Hematopoietic multipotent progenitor cell treated with erythropoietin and hydrocortisone succinate and interleukin-3 and kit ligand, for 17 days (in vitro differentiated cells): ENCODE data around the gene BEAN1.

Experiments used
- DNase-seq: peaks from one replicate; pipeline ENCODE4 v3.0.0-alpha.2; 2015; ENCODE audit warnings: low spot score

Gene BEAN1

DNA sequence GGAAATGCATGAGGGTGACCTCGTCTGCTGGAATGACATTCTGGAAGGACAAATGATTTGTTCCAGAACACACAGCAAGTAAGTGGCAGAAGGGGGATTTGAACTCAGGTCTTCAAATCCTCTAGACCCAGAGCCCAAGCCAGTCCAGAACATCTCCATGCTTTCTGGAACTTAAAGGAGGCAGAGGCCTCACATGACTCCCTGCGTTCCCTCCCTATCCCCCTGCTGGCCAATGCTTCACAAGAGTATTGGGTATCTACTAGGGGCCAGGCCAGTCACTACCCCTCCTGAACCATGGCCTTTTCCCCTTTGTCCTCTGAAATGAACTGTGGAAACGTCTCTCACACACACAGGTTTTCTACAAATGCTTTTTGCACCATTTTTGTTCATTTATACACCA lies 7.6 kb upstream of the BEAN1 start:
- no peak for DNase-seq

DNA sequence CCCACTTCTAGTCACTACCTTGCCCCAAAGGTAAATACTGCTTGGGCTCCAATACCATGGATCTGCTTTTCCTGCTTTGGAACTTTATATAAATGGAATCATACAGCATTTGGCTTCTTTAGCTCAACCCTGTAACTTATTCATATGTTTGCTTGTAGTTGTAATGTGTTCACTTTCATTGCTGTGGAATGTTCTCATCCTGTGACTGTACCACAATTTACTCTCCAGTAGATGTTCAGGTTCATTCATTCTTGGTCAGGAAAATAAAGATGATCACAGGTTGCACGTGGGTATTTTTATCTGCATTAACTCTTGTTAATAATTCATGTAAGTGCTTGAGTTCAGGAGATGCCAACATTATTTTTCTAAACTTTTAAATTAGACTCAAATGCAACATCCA lies 6.7 kb upstream of the BEAN1 start:
- no peak for DNase-seq

GRCh38 chr16:66421891-66422290 lies 5.2 kb upstream of the BEAN1 start:
- no peak for DNase-seq

- DNase-seq, result no peak
These were observed 4.7 kb upstream of the BEAN1 start for GRCh38 chr16:66422366-66422765.

- no peak for DNase-seq
These were observed 3.9 kb upstream of the BEAN1 start for GRCh38 chr16:66423177-66423576.

- no peak for DNase-seq
These were observed 1.4 kb upstream of the BEAN1 start for GRCh38 chr16:66425651-66426050.

DNA sequence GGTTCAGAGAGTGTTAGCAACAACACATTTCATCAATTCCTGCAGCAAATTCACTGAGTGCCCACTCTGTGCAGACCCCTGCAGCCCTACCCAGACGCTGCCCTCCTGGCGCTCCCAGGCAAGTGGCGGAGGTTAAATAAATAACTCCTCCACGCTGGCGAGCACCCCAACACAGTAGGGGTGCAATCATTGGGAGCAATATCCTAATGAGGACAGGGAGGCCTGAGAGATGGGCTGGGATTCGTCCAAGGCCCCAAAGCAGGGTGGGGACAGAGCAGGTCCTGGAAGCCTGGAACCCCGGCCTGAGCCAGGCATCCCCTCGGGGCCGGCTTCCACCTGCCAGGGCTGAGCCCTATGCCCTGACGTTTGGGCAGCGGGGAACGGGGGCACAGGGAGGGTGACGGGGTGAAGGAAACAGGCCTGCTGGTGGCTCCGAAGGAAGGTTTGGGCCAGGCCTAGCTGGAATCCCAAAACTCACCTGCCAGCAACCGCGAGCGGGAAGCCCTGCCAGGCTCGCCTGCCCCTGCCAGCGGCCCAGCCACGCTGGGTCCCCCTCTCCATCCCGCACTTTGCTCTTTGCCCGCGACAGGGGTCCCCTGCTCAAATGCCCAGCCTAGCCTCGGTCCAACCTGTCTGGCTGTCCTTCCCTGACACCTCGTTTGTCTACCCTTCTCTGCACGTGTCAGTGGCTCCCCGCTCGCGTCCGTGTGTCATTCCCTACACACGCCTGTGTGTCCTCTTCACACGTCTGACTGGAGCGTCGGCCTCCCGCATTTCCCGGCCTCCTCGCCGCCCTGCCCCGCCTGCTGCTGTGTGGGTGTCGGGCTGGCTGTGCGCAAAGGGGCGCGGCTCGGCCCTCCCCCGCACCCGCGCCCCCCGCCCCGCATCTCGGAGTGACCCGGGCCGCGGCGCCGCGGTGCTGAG lies 721 bp upstream of the BEAN1 start:
- DNase-seq, result no peak

- no peak for DNase-seq
These were observed 981 bp downstream of the BEAN1 start for GRCh38 chr16:66427871-66428681.

DNA sequence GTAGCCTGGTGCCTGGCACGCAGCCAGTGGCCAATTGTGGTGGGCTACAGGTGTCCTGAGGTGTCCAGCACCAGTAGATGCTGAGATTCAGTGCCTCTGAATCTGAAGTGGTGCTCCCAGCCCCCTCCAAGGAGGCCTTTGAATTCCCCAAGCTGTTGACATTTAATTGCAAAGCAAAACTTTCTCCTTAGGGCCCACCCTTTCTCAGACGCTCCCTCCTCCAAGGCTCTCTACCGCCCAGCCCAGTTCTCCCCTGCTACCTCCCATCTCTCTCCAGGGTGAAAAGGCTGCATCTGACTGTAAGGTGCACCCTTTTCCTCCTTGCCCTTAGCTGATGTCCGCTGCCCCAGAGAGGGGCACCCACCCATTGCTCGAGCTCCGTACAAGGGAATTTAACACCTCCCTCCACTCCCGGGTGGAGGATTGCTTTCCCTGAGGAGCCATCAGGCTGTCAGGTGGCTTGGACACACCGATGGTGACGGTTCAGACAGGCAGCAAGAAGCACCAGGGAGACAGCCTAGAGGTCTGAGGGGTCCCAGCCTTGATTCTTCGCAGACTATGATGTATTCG lies 1.7 kb downstream of the BEAN1 start:
- DNase-seq, result no peak

DNA sequence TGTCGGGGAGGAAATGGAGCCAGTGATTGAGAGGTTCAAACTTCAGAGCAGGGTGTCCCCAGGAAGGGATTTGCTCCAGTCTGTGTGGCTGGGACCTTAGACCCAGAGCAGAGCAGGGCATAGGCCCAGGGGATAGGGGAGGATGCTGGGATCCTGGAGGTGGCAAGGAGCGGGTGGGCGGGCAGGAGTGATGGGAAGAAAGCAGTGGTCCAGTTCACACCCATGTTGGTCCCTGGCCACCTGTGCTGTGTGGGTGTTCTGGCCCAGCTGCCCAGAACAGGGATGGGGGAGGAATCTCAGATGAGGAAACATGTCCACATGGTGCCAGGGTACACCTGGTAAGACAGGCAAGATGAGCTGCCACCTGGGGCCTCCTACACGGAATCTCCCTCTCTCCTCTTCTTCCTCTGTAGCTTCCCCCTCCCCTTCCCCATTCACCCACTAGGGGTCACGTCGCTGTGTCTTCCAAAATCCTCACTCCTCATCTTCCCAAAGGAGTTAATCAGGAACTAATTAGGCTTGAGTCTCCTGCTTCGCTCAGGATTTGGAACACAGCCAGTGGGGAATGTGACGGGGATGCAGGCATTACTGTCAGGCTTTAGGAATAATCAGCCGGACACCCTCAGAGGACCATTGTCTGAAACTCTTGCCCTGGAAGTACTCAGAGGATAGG lies 2.3 kb downstream of the BEAN1 start:
- no peak for DNase-seq

DNA sequence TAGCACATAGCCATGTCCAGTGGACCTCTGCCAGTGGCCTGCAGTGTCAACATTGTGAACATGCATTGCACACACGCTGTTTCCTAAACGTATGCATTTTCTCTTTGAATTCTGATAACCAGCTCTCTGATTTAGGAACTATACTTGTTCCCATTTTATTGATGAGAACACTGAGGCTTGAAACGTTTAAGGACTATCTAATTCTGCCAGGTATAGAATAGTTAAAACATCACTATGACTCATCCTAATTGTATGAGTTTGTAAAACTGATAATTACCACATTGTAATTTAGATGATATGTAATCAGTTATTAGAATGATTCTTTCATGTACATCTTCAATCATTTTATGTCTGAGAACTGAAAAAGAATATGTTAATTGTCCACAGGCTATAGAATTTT lies 3.1 kb downstream of the BEAN1 start:
- DNase-seq, result no peak

- DNase-seq, result no peak
These were observed 4.7 kb downstream of the BEAN1 start for GRCh38 chr16:66431760-66432159.

DNA sequence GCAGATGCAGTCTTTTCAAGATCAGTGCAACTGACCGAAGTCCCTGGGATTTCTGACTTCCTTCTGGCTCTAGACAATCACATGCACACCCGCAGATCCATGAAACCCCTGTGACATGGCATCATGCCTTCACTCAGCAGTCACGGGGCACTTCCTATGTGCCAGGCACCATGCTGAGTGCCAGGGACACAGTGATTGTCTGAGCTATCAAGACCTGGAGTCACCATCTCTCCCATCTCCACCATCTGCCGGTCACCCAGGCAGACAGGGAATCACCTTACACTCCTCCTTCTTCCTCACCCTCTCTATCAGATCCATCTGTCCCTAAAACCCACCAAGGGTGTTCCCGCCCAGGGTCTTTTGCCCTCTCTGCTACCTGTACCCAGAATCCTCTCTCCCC lies 5.3 kb downstream of the BEAN1 start:
- no peak for DNase-seq

- no peak for DNase-seq
These were observed 7.7 kb downstream of the BEAN1 start for GRCh38 chr16:66434619-66435430.

DNA sequence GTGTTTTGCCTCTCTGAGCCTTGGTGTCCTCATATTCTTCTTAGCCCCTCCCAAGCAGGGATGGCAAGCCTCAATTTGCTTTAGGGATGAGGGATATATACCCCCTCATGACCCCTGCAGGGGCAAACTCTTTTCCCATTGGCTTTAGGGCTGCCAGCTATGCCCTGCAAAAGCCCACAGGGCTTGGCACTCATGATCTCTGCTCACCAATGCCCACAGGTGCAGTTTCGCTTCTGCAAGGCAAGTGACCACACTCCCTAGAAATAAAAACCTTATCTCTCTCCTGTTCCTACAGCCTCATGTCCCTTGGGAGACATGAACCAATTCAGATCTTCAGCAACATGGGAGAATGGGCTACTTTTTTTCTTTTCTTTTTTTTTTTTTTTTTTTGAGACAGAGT lies 8.8 kb downstream of the BEAN1 start:
- DNase-seq, result no peak

GRCh38 chr16:66437391-66437945 lies 10.4 kb downstream of the BEAN1 start:
- DNase-seq, result no peak

DNA sequence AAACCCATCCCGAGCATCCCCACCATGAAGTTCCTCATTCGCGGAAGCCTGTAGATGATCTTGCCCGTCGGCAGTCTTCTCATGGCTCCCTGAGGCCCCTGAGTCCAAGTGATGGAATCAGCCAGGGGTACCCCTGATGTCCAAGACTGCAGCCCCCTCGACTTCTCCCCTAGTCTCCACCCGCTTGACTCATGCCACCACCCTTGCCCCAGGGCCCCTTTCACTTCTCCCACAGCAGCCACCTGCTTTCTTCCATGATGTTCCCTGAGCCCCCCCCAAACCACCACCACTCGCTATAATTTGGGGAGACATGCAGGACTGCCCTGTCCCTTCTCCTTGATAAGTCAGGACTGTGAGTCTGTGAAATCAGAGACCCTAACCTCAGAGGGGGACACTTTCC lies 11.4 kb downstream of the BEAN1 start:
- no peak for DNase-seq

- no peak for DNase-seq
These were observed 12.1 kb downstream of the BEAN1 start for GRCh38 chr16:66439051-66439730.

- no peak for DNase-seq
These were observed 13.2 kb downstream of the BEAN1 start for GRCh38 chr16:66440271-66440802.

- DNase-seq, result no peak
These were observed 13.9 kb downstream of the BEAN1 start for GRCh38 chr16:66440970-66441369.
